ENCODE data around the gene SLC25A21. TPM values are rescaled to one million over a fixed set of nuclear protein-coding genes. Genes with fewer than 3 reads are reported as not detected.
"Not testable (repeated sequence)": the region's sequence is repeated elsewhere in the genome, so short reads cannot be mapped to it uniquely, and the experiment has no call there.

SLC25A21 gene
- total RNA-seq, 1 donor from 2014 or later, result 6.4 TPM

- H3K27ac Mint-ChIP-seq, result peak overlapping the region; percentile 97
- Histone ChIP-seq H3K4me2 (peak overlapping the region; percentile 83), H3F3A (ENCODE audit: low read depth) (peaks cover 27% of the 10 kb centered on the region), H4K20me1 (ENCODE audit: low read depth) (no peaks in the 10 kb centered on the region), H3K36me3 (no peaks in the 10 kb centered on the region), H3K9ac (no peak overlapping the region), H3K79me2 (ENCODE audit: low read depth) (peaks cover 10% of the 10 kb centered on the region), H3K4me3 (peak overlapping the region; percentile 67), H3K27me3 (no peaks in the 10 kb centered on the region), H2AFZ (replicated peaks) (no peak overlapping the region), H3K4me1 (peaks cover 4% of the 10 kb centered on the region), H3K27ac (no peak overlapping the region), H3K9me3 (ENCODE audit: low read depth) (no peaks in the 10 kb centered on the region)
- H3K36me3 Mint-ChIP-seq, result no peaks in the 10 kb centered on the region
- TF ChIP-seq CTCF (IDR thresholded peaks at IDR 0.05) (no peak), EZH2 (IDR thresholded peaks at IDR 0.05) (no peak), EZH2phosphoT487 (IDR thresholded peaks at IDR 0.05) (no peak)
- H3K4me3 Mint-ChIP-seq, result peak overlapping the region; percentile 91
- no peak for DNase-seq (ENCODE audit: low spot score)
- H3K9me3 Mint-ChIP-seq, result no peaks in the 10 kb centered on the region
- H3K4me1 Mint-ChIP-seq, result peaks cover 15% of the 10 kb centered on the region
- peaks cover 3% of the 10 kb centered on the region for H3K27me3 Mint-ChIP-seq (ENCODE audit: insufficient read depth, low read depth)
These were observed 24.4 kb upstream of the SLC25A21 start for GRCh38 chr14:37196604-37197420.

GRCh38 chr14:37195327-37195726 lies 22.9 kb upstream of the SLC25A21 start:
- Histone ChIP-seq H4K20me1 (ENCODE audit: low read depth) (no peaks in the 10 kb centered on the region), H3K27ac (no peak overlapping the region), H3K9me3 (ENCODE audit: low read depth) (no peaks in the 10 kb centered on the region), H3K4me2 (no peak overlapping the region), H3K79me2 (ENCODE audit: low read depth) (peaks cover 10% of the 10 kb centered on the region), H3K9ac (no peak overlapping the region), H3K4me1 (peaks cover 4% of the 10 kb centered on the region), H3K4me3 (no peak overlapping the region), H3K36me3 (no peaks in the 10 kb centered on the region), H3F3A (ENCODE audit: low read depth) (peaks cover 27% of the 10 kb centered on the region), H3K27me3 (no peaks in the 10 kb centered on the region), H2AFZ (replicated peaks) (no peak overlapping the region)
- Mint-ChIP-seq H3K36me3 (peaks cover 1% of the 10 kb centered on the region), H3K9me3 (peaks cover 2% of the 10 kb centered on the region), H3K27ac (no peak overlapping the region), H3K4me3 (no peak overlapping the region), H3K4me1 (peaks cover 15% of the 10 kb centered on the region), H3K27me3 (ENCODE audit: insufficient read depth, low read depth) (peaks cover 5% of the 10 kb centered on the region)
- TF ChIP-seq CTCF (IDR thresholded peaks at IDR 0.05), result no peak
- TF ChIP-seq EZH2phosphoT487 (IDR thresholded peaks at IDR 0.05), result no peak
- no peak for TF ChIP-seq EZH2 (IDR thresholded peaks at IDR 0.05)
- no peak for DNase-seq (ENCODE audit: low spot score)

GRCh38 chr14:37194698-37195097 lies 22.3 kb upstream of the SLC25A21 start:
- TF ChIP-seq EZH2 (IDR thresholded peaks at IDR 0.05) (no peak), CTCF (IDR thresholded peaks at IDR 0.05) (no peak), EZH2phosphoT487 (IDR thresholded peaks at IDR 0.05) (no peak)
- H3K9ac ChIP-seq, result no peak overlapping the region
- H3K36me3 Mint-ChIP-seq, result peaks cover 2% of the 10 kb centered on the region
- H3K9me3 ChIP-seq (ENCODE audit: low read depth), result no peaks in the 10 kb centered on the region
- H3K27me3 Mint-ChIP-seq (ENCODE audit: insufficient read depth, low read depth), result peaks cover 5% of the 10 kb centered on the region
- H3K4me3 ChIP-seq, result no peak overlapping the region
- peaks cover 4% of the 10 kb centered on the region for H3K4me1 ChIP-seq
- H3K4me1 Mint-ChIP-seq, result peaks cover 15% of the 10 kb centered on the region
- no peak overlapping the region for H3K27ac ChIP-seq
- H3K27ac Mint-ChIP-seq, result no peak overlapping the region
- H3K36me3 ChIP-seq, result no peaks in the 10 kb centered on the region
- no peak overlapping the region for H3K4me2 ChIP-seq
- no peaks in the 10 kb centered on the region for H3K27me3 ChIP-seq
- no peak for DNase-seq (ENCODE audit: low spot score)
- peaks cover 27% of the 10 kb centered on the region for H3F3A ChIP-seq (ENCODE audit: low read depth)
- no peaks in the 10 kb centered on the region for H4K20me1 ChIP-seq (ENCODE audit: low read depth)
- H3K4me3 Mint-ChIP-seq, result no peak overlapping the region
- H3K9me3 Mint-ChIP-seq, result peaks cover 2% of the 10 kb centered on the region
- no peak overlapping the region for H2AFZ ChIP-seq (replicated peaks)
- peaks cover 10% of the 10 kb centered on the region for H3K79me2 ChIP-seq (ENCODE audit: low read depth)

- not testable (repeated sequence) for H4K20me1 ChIP-seq (ENCODE audit: low read depth); H3K4me1 Mint-ChIP-seq; H3K4me3 Mint-ChIP-seq; H3K36me3 ChIP-seq; H3K27me3 ChIP-seq; H3K27me3 Mint-ChIP-seq (ENCODE audit: insufficient read depth, low read depth); H3K27ac ChIP-seq; H2AFZ ChIP-seq (replicated peaks); H3F3A ChIP-seq (ENCODE audit: low read depth); H3K4me1 ChIP-seq; H3K4me3 ChIP-seq; H3K36me3 Mint-ChIP-seq; H3K4me2 ChIP-seq; H3K9me3 Mint-ChIP-seq; H3K9me3 ChIP-seq (ENCODE audit: low read depth); DNase-seq (ENCODE audit: low spot score); H3K9ac ChIP-seq; H3K27ac Mint-ChIP-seq; H3K79me2 ChIP-seq (ENCODE audit: low read depth)
These were observed 17.3 kb upstream of the SLC25A21 start for GRCh38 chr14:37189733-37190132.

- not testable (repeated sequence) for H3K4me2 ChIP-seq; H3K9ac ChIP-seq; H3K27ac Mint-ChIP-seq; H3F3A ChIP-seq (ENCODE audit: low read depth); H3K36me3 Mint-ChIP-seq; H3K27me3 ChIP-seq; H3K4me1 ChIP-seq; H3K27ac ChIP-seq; DNase-seq (ENCODE audit: low spot score); H3K27me3 Mint-ChIP-seq (ENCODE audit: insufficient read depth, low read depth); H4K20me1 ChIP-seq (ENCODE audit: low read depth); H3K4me3 ChIP-seq; H3K4me1 Mint-ChIP-seq; H3K79me2 ChIP-seq (ENCODE audit: low read depth); H3K9me3 ChIP-seq (ENCODE audit: low read depth); H3K4me3 Mint-ChIP-seq; H3K36me3 ChIP-seq; H3K9me3 Mint-ChIP-seq
- H2AFZ ChIP-seq (replicated peaks), result peak overlapping the region; percentile 80
These were observed 15.6 kb upstream of the SLC25A21 start for GRCh38 chr14:37187840-37188577.
